NCI-H748 treated with DMSO at 0.1 percent for 48 hours (cell line): ENCODE results near the gene MYOC.
"Not testable (repeated sequence)": the region's sequence is repeated elsewhere in the genome, so short reads cannot be mapped to it uniquely, and the experiment has no call there.

Experiments used
- DNase-seq: peaks from one replicate; lab custom pipeline; 2025; lab: John Stamatoyannopoulos, UW

MYOC gene

DNA sequence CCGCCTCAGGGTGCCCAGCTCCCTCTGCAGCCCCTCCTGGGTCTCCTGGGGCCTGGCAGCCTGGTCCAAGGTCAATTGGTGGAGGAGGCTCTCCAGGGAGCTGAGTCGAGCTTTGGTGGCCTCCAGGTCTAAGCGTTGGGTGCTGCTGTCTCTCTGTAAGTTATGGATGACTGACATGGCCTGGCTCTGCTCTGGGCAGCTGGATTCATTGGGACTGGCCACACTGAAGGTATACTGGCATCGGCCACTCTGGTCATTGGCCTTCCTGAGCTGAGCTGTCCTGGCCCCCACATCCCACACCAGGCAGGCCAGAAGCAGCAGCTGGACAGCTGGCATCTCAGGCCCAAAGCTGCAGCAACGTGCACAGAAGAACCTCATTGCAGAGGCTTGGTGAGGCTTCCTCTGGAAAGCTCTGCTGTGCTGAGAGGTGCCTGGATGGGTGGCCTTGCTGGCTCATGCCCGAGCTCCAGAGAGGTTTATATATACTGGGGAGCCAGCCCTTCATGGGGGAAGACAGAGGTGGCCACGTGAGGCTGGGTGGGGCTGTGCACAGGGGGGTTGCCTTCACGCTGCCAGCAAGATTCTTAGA, at the start of gene MYOC:
Gene MYOC, minus strand, starts transcription at position 455 of the 589 bp plus-strand sequence. Its CDS starts 77 bp downstream, at position 378.
- DNase-seq: no peak

DNA sequence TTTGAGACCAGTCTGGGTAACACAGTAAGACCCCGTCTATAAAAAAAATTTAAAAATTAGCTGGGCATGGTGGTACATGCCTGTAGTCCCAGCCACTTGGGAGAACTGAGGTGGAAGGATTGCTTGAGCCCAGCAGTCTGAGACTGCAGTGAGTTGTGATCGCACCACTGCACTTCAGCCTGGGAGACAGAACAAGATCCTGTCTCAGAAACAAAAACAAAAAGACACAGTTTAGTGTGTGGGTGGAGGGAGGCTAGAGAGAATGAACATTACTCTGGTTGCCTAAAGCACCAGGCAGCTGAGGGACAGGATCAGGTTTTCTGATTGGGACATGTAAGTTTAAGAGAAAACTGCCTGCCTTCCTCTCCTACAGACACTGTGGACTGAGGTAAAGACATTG, 47.0 kb upstream of the MYOC start:
- no peak for DNase-seq

DNA sequence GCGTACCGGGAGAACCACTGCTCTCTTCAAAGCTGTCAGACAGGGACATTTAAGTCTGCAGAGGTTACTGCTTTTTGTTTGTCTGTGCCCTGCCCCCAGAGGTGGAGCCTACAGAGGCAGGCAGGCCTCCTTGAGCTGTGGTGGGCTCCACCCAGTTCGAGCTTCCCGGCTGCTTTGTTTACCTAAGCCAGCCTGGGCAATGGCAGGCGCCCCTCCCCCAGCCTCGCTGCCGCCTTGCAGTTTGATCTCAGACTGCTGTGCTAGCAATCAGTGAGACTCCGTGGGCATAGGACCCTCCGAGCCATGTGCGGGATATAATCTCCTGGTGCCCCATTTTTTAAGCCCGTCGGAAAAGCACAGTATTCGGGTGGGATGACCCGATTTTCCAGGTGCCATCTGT, 43.3 kb upstream of the MYOC start:
- not testable (repeated sequence) for DNase-seq

DNA sequence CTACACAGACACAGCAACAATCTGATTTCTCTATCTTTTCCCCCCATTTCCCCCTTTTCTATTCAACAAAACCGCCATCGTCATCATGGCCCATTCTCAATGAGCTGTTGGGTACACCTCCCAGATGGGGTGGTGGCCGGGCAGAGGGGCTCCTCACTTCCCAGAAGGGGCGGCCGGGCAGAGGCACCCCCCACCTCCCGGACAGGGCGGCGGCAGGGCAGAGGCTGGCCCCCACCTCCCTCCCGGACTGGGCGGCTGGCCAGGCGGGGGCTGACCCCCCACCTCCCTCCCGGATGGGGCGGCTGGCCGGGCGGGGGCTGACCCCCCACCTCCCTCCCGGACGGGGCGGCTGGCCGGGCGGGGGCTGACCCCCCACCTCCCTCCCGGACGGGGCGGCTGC, 41.1 kb upstream of the MYOC start:
- not testable (repeated sequence) for DNase-seq

DNA sequence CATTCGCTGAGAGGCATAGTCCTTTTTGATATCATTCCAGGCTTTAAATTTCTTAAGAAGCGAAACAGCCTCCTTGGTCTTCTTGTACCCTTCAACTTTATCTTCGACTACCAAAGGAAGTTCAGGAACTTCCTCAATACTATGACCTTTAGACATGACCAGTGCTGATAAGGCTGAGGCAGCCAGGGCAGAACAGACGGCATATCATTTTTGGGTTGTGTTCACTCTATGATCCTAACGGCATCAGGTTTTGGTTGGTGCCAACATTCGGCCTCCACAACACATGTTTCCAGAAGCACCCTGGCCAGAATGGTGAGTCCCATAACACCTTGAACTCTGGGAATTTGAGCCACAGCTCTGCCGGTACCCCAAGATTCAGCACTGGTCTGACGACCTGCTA, 31.4 kb upstream of the MYOC start:
- no peak for DNase-seq

DNA sequence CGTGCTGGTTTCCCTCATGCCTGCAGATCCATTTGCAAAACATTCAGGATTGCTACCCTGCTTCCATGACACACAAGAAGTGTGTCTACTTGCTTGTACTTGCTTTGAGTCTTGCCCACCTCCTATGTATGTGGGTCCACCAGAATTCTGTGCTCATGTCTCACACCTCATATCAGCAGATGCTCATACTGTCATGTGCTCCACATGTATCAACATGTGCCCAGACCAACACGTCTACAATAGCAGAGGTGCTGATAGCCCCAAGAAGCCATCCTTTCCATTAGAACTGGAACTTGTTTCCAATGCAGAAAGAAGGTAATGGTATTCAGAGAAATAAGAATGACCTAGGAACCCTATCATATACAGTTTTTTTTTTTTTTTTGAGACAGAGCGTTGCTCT, 27.9 kb upstream of the MYOC start:
- no peak for DNase-seq

DNA sequence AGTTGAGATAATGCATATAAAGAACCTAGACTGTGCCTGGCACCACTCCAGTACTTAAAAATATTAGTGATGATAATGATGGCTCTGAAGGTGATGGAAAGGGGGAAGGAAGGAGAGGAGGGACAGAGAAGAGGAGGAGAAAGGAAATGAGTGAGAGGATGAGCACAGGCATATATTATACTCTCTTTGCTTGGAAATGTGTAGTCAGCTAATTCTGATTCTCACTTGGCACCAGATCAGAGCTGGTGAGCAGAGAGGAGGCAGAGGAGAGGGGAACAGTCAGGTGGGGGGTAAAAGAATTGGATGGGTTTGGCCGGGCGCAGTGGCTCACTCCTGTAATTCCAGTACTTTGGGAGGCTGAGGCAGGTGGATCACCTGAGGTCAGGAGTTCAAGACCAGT, 24.3 kb upstream of the MYOC start:
- DNase-seq: no peak

DNA sequence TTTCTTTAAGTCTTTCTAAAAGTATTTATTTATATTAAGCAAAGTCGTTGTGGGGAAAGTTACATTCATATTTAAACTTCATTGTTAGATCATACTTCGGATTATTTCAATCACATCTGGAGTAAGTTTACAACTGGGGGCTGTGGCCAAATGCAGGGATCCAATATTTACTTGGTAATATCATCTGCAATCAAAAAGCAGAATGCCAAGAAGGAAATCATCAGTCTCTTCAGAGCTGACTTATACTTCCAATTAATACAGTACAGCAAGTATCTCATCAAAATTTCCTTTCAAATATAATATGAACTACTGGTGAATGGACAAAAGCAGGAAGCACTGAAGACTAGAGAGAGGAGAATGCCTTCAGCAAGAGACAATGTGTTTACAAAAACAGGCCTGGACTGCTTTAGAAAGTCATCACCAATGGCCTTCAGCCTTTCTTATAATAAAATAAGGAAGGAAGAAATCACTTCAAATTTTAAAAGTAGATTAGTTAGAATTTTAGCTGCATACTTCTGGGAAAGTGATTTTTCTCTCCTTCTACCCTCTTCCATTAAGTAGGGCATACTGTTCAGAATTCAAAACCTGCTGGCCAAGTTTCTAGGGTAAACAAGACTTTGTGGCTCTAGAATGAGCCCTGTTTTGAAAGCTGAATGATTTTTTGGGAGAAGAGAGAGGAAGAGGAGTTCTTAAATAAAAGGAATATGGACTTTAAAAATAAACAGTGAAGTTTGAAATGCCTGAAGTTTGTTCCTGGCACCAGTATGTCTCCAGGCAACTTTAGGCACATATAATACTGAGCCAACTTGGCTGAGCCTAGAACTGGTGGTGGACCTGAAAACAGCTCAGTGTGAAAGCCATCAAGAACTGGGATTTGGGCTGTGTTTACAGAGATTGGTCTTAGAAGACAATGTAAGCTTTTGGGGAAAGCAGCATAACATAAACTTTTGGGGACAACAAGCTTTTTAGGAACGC, 22.2 kb upstream of the MYOC start:
- DNase-seq: no peak

DNA sequence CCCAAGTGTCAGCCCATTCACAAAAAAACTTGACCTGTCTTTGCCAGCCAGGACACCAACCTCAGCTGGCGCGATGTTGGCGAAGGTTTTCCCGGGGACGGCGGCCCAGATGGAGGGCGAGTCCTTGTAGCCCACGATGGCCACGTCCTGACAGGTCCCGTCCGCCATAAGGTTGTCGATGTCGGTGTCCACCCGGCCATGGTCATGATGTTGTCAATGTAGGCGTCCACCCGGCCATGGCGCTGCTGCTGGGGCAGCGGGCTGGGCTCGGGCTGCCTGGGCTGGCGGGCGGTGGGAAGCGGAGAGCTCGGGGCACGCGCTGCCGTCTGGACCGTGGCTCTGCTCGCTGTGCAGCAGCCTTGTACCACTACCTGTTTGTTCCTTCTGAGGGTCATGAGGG, 18.3 kb upstream of the MYOC start:
- no peak for DNase-seq

DNA sequence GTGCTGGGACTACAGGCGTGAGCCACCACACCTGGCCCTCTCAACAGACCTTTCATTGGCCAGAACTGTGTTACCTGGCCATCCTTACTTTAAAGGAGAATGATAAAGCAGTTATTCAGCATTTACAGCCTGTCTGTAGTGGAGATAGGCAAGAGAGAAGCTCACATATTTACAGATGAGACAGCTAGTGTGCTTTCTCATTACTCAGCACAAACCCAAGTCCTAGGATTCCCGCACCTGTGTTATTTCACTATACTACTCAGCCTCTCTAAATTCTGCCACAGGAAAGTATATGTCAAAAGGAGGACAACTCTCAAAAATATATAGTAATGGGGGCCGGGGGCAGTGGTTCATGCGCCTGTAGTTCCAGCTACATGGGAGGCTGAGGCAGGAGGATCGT, 15.9 kb upstream of the MYOC start:
- DNase-seq: no peak

DNA sequence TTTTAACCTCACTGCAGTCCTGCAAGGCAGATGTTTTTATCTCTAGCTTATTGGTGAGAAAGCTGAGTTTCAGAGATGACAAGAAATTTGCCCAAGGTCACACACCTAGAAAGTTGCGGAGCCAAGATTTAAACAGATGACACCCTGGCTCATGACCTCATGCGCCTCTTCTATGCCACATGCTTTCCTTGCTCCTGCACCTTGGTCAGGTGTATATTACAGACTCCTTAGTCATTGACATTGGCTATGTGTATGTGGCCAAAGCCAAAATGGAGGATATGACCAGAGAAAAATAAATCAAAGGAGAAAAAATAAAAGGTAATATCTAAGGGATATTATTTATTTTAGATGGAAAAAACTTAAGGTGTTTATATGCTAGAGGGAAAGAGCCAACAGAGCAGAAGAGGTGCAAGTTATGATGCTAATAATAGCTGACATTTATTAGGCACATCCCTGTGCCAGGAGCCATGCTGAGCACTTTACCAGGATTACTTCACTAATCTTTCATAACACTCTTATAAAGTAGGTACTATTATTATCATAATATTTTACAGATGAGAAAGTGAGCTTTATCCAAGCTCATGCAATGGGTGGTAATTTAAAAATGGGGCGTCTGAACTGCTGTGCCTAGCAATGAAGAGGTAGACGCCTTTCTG, 13.8 kb upstream of the MYOC start:
- DNase-seq: no peak

DNA sequence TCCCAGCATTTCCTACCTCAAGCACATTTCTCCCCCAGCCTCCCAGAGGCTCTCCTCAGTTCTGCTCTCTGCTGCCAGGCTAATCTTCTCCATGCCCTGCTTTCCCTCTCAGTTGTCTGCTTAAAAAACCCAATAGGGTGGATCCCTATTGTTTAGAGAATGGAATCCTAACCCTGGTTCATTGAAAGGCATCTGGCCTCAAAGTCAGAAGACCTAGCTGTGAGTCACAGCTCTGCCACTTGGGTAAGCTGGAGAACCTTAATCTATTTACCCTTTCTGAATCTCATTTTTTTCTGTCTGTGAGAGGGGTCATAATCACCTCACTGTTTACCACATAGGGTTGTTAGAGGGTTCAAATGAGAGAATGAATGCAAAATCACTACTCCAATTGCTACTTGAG, 12.5 kb upstream of the MYOC start:
- DNase-seq: no peak

DNA sequence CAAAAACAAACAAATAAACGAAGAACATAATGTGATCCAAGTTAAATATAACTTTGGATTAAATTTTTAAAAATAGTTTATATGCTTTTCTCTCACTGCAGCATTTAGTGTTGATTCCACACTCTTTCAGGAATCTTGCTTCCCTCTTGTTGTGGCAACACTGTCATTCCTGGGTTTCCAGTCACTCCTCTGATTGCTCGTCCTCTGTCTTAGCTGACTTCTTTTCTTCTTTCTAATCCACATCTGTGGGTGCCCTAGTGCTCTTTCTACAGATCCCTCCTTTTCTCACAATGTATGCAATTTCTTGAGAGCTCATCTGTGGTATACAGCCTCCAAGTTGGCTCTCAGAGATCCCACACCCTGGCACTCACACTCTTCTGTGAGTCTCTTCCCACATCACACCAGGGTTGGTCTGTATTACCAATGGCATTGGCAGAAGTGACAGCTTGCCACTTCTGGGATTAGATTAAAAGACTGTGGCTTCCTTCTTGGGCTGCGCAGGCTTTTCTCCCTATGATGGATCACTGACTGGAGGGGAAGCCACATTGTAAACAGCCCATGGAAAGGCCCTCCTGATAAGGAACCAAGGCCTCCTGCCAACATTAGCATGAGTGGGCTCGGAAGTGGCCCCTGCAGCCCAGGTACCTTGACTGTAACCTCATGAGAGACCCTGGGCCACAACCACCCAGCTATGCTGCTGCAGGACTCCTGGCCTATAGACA, 11.5 kb upstream of the MYOC start:
- DNase-seq: no peak

DNA sequence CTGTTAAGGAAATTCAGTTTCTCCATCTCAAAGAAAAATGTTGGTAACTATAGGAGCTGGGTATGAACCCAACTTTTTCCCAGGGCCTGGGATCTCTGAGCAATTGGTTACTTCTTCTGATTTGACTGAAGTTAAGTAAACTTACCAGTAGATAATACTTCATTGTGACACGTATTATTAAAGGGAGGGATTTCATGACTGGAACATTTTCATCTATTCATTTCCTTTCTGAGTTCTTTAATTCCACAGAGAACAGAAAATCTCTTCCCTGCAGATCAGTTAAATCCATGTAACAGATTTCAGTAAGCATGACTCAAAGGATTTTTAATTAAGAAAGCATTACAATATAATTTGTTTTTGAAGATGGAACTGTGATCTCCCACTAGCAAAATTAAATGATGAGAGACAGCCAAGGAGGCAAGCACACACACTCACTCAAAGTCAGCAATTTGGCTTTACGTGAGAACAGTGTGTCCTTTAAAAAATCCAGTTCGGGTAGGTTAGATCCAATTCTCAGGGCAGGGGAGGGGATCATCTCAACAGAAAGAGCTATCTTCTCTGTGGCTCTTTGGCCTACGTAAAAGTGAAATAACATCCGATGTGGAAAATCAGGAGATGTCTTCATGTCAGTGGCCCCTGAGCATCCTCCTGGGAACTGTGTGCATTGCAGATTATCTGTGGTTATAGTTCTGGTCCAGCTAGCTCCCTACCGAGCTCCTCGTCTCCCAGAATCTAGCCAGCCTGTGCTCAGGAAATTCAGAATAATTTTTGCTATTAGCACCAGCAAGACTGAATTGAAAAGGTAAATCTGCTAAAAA, 10.8 kb upstream of the MYOC start:
- no peak for DNase-seq

DNA sequence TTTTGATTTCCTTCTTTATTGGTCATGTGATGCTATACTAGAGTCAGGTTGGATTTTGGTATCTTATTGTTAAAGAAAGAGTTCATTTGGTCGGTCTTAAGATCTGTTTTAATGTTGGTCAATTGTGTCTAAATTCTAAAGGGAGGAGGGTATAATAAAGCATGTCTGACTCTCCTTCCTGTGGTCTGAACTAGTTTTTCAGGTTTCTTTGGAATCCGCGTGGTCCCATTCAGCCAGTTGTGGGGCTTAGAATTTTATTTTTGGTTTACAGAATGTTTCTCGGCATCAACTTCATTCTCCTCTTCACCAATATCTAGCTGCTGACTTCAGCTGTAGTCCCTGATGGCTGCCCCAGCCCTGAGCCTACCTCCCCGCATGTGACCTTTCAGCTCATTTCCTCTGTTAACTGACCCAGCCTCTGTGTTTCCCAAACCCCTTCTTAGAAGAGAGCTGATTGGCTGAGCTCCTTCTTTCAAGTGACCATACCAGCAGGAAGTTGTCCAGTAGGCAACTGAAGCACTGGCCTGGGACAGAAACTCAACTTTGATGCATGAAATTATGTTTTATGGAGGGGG, 8.7 kb upstream of the MYOC start:
- DNase-seq: no peak

DNA sequence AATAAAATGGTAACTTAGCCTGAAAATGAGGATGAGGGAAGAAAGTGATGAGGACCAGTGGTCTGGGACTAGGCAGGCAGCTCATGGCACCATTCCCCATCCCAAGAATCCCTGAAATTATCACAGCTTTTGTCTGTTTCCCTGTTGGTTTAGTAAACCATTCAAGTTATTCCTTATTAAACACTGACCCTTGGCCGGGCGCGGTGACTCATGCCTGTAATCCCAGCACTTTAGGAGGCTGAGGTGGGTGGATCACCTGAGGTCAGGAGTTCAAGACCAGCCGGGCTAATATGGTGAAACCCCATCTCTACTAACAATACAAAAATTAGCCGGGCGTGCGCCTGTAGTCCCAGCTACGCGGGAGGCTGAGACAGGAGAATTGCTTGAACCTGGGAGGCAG, 3.7 kb upstream of the MYOC start:
- not testable (repeated sequence) for DNase-seq

DNA sequence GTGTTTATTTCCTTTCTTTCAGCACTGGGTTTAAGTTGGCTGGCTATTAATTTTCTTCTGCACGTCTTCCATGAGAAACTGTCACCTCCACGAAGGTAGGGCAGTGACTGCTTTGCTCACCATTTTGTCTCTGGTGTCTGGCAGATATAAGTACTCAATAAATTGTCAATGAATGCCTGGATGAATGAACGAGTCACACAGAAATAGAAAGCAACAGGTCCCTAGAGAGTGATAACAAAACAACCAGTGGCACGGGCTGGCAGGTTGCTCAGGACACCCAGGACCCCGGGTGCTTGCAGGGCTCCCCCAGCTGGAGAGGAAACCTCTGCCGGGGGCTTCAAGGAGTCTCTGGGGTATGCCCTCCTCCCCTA, 3.2 kb upstream of the MYOC start:
- DNase-seq: no peak

DNA sequence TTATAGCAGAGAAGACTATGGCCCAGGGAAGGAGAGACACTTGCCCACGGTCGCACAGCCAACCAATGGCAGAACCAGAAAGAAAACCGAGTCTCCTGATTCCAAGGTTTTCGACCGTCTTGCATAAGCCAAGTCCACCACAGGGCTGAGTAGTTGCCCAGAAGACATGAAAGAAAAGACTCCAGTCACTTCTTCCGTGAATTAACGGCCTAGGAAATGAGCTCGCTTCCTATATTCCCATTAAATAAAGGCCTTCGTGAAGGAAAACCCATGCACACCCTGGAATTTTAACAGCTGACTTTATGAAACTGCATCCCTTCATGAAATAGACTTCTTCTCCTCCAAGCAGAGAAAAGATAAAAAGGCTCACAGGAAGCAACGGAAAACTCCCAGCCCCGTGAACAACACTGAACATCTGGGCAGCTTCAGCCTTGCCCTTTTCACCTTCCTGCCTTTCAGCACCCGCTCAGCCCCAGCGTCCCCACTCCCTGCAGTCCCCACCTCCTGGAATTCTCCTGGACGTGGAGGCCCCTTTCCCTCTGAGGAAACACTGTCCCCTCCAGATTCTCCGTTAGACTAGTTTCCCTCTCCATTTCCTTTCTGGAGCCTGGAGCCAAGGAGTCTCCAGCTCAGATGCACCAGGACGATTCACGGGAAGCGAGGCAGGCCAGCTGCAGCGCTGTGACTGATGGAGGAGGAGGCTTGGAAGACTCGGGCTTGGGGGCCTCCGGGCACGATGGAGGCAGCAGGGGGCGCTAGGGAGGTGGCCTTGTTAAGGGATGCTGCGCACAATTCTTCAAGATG, 2.7 kb upstream of the MYOC start:
- DNase-seq: no peak

DNA sequence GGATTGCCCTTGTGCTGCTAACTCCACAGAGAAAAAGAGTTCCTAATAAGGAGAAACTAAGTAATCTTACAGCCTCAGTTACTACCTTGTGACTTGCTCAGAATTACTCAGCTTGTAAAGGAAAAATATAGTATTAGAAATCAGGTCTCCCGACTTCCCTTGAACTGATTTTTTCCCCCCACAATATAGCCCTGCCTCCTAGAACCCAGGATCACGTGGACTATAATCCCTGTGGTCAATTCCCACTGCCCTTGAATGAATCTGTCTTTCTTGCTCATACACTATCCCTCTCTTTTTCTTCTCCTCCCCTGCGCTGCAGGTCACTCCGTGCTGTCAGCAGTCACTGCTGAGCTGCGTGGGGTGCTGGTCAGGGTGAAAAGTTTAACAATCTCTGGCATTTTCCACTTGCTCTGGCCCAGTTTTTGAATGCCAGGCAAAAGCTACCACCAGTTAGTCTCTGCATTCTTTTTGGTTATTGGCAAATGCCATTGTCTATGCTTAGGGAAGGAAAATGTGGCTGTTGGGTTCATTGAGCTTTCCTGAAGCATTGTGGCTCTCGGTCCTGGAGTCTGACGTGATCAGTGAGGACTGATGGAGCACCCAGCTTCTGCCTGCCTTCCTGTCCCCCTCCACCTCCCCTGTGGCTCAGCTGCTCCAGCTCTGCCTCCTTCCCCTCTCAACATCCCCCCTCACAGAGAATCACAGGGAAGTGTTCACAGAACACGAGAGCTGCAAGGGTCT, 1.9 kb upstream of the MYOC start:
- no peak for DNase-seq

DNA sequence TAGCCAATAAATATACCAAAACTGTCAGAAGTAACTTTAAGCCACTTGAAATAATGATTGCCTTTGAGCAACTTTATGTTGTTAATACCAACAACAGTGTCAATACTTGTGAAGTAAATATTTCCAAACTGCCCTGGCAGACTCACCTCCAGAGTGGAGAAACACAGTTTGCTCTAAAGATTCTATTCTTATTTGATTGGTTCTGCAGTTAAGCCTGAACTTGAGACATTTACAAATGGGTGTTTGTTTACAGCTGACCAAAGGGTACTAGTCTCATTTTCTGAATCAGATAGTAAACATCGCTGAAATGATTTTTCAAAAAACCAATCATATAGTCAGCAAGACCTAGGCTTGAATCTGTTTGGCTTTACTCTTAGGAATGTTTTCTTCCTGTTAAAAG, 1.3 kb upstream of the MYOC start:
- no peak for DNase-seq
